HG02623 (cell line): Measurements from ENCODE around the gene KIAA0040.
A peak's percentile ranks its signal among the peaks of the same experiment; 100 is the strongest.

ENCODE experiments used
- ATAC-seq: cut with Tn5 transposase; IDR thresholded peaks from one replicate; pipeline ENCODE4 v1.9.1; 2021; ENCODE audit warnings: moderate library complexity; ENCODE audit not compliant: unreplicated experiment

The KIAA0040 gene

DNA sequence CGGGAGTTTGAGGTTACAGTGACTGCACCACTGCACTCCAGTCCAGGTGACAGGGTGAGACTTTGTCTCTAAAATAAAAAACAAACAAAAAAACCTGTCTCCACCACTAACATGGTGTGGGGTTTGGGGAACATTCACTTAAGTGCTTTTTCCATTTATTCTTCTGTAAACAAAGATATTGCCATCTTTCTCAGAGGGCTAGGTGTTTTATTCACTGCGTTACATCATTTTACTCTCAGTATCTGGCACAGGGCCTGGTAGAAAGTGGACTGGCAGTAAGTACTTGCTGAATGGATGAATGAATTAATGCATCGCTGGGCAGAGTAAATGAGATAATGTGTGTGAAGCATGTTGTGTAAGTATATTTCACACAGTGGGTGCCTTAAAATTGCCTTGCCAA lies 20.1 kb downstream of the KIAA0040 start:
- ATAC-seq: no peak

DNA sequence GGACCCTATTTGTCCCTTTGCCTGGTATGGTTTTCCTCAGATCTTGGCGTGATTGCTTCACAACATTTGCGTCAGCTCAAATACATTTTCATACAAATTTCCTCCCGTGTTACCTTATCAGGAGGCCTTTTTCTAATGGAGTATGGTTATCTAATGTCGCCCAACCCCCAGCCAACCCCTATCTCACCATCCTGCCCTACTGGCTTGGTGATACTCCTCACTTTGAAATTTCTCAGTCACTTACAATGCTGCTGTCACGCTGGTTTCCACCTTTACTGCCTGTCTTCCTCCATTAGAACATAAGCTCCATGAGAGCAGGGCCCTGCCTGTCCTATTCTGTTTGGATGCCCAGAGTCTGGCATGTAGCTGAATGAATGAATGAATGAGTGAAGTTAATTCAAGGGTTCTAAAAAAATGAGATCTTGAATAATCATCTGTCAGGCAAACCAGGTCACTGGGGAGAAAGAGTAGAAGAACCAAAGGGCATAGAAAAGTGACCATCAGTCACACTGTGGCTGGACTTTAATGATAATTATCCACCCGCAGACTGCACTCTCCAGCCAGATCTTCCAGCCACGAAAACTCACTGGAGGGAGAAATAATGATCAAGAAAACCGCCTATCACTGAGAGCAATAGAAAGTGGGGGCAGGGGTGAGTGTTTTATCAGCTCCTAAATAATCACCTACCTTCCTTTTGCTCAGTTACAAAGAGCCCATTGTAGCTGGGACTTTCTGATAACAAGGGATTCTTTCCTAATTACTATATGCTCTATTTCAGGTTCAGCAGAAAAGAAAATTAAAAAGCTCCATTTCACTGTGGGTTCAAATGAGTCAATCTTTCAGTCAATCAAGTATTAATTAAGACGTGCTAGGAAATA lies 21.3 kb downstream of the KIAA0040 start:
- ATAC-seq: no peak

DNA sequence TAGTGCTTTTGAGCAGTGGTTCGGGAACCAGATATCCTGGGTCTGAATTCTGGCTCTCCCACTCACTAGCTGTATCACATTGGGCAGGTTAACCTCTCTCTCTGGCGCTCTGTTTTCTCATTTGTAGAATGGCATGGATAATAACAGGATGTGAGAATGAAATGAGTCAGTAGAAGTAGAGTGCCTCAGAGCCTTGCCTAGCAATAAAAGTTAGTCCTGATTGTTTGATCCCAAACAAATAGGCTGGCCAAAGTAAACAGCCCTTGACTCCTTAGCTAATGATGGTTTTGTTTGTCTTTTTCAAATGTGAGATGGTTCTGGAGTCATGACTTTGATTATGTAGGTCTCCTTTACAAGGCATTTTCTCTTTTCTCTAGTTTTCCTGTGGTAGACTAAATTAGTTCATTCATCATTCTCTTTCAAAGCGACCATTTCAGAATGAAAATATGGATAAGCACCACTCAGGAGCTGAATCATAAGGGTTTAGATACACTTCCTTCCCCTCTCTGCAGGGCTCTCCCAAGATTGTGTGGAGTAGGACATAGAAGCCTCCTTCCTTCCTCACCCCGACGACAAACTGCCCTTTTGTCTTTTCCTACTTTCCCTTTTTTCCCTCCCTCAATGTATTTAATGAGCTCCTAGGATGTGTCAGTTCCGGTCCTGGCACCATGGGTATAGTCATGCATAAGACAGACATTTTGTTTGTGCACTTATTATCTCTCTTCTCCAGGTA lies 23.1 kb downstream of the KIAA0040 start:
- ATAC-seq: no peak

DNA sequence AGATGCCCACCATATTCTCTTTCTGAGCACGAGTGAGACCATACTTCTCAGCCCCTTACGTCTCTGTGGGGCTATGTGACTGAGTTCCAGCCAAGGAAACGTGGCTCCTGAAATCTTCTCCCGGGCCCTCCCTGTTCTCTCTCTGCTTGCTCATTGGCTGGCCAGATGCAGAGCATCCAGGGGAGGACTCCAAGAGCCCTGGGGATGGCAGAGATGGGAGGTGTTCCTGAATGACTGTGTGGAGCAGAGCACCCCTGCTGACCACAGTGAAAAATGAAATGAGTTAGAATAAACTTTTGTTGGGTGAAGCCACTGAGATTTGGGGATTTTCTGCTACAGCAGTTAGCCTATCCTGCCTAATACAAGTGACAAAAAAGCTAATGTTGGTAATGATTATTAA lies 23.8 kb downstream of the KIAA0040 start:
- no peak for ATAC-seq

DNA sequence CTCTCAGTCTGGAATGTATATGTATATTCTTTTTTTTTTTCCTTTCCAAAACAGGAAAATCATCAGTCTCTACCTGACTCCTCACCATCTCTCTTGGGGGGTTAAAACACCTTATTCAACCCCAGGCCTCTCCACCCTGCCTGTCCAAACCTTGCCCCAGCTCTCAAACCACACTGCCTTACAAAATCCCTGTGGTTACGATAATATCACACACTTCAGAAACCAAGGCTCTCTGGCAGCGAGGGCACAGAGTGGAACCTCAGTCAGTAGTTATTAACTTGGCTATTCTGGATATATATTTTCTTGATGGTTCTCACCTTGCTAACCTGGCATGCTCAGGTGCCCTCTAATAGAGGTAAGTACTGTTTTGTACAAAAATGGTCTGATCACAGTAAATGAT lies 24.7 kb downstream of the KIAA0040 start:
- no peak for ATAC-seq

DNA sequence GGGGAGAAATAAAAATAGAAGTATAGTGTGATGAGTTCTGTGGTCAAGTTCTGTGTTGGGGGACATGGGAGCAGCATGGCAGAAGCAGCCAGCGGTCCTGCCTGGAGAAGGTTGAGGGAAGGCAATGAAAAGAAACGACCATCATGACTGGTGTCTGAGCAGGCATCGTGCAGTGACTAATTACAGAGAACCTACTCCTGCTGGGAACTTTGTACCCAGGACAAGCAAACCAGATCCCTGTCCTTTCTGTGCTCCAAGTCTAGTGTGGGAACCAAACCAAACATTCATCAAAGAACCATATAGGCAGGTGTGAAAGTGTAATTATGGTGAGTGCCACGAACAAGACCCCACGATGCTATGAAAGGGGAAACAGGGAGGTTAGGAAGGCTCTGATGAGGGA lies 25.8 kb downstream of the KIAA0040 start:
- no peak for ATAC-seq

DNA sequence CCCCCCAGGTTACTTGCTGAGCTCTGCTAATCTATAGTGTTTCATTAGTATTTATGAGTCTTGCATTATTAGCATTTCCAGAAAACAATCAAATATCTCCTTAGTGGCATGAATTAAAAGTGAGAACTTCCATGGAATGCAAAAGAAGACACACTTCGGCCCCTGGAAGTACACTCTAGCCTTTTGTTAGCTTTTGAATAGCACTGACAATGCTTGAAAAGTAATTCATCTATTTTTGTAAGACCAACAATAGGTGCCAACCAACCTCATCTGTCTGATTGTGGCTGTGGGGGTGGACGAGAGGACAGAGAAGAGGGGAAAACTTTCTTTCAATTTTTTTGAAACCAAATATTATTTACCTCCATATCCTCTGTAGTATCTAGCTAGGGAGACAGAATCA lies 27.8 kb downstream of the KIAA0040 start:
- ATAC-seq: no peak

DNA sequence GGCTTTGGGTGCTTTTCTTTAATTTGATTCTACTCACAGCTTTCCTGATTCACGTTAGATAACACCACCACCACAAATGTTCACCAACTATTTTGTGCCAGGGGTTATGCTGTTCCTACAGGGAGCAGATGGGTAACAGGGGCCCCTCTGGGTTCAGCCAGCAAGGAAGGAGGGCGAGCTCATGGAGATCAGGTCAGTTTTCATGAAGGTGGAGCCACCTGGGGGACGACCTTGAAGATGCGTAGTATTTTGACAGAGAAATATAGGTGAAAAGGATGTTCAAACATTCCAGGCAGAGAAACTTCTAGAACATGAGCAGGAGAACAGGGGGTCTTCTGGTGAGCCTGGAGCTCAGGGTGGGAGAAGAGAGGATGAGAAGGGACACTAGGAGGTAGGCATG lies 28.9 kb downstream of the KIAA0040 start:
- ATAC-seq: no peak

DNA sequence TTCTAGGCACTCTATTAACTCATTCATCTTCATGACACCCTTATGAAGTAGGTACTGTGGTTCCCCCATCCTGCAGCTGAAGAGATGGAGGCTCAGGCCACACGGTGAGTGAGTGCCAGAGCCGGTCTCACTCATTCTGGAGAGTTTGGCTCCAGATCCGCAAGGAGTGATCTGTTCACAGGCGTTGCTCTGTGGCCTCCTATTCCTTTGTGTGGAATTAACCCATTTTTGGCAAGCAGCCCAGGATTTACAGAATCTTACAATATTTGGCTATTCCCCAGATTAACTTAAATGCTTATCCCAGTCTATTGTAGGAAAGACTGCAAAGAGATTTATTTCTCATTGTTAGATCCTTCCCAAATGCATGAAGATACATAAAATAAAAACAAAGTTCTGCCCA lies 29.6 kb downstream of the KIAA0040 start:
- ATAC-seq: no peak

DNA sequence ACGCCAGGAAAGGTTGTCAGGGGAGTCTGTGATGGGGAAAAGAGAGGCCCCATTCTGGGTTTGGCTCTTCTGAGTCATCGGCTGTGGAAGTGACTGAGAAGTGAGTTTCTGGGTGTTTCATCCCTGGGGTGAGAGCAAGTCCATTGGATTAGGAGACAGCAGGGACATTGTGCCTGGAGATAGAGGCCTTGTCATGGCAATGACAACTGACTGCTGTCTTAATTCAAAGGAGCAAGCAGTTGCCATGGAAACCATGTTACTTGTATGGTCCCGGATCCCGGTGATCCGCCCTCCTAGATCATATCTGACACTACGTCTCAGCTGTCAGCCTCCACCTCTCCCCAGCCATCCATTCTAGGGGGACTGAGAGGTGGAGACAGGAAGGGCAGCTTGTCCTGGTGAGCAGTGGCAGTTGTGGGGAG lies 34.4 kb downstream of the KIAA0040 start:
- ATAC-seq: no peak

DNA sequence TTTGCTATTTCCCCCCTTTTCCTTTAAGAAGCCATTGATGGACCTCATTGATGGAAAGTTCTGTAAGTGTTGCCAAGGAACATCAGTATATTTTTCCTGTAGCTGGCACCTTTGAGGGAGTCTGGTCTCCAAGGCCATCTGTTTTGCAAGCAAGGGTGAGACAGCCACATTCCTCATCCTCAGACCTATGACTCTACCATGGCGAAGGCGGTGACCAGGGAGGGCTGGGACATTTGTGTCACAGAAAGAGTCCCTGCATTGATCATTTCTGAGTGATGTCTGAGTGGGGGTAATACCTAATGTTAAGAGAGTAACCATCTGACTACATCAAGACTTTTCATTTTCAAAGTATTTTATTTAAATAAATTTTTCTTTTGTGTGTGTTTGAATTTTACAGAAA lies 35.4 kb downstream of the KIAA0040 start:
- ATAC-seq: no peak

DNA sequence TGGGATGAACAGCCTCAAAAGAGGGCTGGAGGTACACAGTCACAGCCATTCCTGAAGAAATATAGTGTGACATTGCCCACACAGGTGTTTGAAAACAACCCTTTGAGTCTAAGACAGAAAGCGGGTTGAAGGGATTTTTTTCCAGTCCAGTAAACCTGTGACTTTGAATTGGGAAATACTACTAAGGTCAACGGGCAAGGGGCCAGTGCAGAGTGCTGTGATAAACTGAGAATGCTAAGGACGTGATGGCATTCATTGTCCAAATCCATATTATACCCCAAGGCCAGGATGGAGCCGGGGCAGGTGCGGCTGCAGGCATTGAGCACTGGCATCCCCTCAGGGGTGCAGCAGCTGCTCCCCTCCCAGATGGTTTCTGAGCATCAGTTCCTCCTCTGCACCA lies 36.6 kb downstream of the KIAA0040 start:
- ATAC-seq: no peak

DNA sequence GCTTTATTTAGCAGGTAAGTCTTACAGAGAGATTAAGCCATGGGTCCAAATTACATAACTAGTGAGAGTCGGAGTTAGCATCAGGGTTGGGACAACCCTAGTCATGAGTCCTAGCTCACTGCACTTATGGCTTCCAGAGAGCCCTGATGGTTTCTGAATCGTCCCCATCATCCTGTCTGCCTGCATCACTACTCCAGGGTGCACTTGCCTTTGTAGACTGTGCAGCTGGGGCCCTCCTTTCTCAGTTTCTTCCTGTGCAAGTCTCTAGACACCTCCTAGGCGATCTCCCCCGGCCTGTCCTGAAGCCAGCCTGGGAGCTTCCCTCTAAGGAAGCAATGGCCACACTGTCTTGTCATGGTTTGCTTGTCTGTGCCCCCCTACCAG lies 37.1 kb downstream of the KIAA0040 start:
- no peak for ATAC-seq

DNA sequence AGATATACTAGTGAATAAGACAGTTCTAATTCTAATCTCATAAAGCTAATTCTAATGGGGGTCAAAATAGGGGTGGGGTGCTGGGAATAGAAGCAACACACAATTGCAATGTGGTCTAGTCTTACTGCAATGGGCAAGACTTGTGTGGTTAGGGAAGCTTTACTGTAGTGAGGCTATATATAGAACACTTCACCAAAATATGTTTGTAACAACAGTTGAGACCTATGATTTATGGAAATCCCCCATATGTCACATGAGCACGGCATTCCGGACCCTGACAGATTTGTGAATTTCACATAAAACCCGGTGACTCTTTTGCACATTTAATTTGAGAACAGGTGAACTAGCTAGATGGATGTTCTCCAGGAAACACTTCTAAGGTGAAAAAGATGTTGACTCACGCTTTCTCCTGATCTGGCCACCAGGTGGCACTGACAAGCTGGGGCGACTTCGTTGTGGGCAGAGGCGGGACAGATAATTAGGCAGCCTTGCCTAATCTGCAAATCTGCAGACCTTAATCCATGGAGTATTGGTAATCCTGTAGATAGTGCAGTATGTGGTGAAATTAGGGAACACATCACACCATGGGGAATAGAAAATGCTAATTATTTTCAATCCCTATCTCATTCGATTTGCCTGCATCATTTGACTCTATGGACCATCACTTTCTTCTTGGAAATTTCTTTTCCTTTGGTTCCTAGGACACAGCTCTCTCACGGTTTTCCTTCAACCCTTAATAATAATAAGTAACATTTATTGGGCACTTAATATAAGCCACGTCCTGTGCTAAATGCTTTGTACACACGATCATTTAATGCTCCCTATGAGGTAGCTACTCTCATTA lies 37.7 kb downstream of the KIAA0040 start:
- ATAC-seq: peak; percentile 45

DNA sequence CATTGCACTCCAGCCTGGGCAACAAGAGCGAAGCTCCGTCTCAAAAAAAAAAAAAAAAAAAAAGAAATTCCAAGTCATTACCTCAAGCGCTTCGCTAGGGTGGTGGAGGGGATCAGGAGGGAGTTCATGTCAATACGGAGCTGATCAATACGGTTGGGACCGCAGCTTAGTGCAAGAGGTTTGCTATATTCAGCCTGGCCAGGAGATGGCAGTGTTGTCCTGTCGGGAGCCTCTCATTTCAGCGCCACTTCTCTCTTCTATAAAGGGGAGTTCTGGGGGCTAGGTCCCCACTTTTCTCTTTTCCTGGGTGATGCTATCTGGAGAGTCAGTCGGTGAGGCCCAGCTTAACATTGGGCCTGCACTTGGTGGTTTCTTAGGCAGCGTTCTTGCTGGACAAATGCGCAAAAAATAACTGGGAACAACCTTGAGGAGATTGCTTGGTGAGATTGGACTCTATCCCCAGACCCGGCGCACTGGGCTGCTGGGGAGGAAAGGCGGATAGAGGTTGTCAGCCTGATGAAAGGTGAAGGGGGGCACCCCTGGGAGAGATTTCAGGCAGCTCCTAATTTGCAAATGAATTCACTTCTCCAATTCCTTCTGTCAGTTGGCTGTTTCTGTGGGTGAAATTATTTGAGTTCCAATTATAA lies 40.4 kb downstream of the KIAA0040 start:
- ATAC-seq: no peak

DNA sequence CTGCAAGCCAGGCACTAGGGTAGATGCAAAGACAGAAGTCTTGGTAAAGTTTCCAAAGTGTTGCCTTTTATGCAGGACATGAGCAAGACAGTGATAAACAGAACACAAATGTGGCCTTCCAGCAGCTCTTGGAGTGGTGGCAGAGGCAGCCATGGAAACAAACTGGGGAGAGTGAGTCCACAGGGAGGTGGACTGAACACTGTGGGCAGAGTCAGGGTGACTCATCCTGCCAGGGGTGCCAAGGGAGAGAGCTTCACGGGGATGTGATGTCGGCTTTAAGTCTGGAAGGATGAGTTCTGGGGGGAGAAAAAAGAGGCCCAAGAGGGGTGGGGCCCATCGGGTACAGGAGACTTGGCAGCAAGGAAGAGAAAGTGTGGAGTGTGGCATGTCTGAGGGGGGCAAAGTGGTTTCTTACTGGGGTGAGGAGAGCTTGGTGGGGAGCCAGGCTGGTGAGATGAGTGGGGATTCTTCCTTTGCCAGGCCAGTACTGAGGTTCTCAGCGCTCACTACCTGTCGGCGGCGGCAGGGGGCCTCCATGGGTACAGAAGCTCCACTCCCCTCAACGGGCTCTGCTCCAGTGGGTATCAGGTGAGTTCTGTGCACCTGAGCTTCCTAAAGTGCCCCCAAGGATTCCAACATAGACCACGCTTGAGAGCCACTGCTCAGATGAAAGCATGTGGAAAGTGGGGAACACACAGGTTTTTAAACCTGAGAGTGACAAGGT lies 41.8 kb downstream of the KIAA0040 start:
- ATAC-seq: no peak

DNA sequence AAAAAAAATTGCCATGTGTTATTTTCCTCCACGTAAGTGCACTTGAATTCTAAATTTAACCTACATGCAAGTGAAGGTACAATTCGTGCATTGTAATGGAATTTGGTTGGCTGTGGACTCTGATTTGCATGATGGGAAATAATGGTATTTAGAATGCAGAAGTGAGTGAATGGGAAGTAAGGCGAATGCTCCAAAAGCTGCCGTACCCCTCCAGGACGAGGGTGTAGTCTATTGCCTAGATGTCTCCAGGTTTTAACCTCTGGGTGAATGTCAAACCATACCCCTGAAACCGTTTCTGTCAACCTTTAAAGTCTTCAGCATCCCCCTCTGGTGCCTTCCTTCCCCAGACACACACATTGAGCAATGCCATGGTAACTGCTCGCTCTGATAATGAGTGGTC lies 44.5 kb downstream of the KIAA0040 start:
- no peak for ATAC-seq

DNA sequence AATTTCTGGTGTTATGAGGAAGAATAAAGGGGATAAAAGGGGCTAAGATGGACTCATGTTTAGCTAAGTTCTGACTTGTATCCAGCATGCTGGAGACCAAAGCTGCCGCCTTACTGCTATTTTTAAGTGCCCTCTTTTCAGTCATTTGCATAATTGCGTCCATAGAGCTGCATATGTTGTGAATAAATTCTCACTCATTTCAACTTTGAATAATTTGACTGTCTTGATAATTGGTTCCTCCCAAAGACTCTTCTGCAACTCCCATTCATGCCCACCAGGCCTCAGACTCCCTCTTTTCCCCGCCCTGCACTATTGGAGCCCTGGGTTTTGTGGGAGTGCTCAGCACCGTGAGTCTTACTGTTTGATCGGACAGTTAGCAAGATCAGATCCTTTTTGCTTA lies 45.0 kb downstream of the KIAA0040 start:
- no peak for ATAC-seq

DNA sequence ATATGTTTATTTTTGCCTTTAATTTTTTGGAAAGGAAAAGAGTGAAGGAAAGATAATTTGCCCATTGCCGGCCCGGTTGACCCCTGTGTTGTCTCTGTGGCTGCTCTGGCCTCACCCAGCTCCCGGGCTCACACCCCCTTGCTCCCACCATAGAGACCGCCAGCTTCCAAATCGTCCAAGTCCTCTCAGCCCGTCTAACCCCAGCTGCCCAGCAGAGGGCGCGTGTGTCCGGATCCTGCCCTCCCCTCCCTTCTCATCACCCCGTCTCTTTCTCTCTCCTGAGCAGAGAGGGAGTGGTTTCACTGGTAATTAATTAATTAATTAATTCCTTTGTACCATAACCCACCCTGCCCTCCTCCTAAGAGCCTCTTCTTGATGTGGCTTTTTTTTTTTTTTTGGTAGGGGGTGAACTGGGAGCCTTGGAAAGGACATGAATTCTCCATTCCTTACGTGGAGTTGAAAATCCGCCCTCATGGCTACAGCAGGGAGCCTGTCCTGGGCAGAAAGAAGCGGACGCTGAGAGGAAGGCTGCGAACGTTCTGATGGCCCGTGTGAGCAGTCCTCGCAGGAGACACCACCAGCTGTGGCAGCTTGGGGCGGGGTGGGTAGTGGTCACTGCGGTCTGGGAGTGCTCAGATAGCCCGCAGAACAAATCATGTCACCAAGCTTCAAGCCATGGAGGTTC lies 45.9 kb downstream of the KIAA0040 start:
- ATAC-seq: peak; percentile 35
